ENCODE measurements around the gene SLC2A8.

Gene SLC2A8

DNA sequence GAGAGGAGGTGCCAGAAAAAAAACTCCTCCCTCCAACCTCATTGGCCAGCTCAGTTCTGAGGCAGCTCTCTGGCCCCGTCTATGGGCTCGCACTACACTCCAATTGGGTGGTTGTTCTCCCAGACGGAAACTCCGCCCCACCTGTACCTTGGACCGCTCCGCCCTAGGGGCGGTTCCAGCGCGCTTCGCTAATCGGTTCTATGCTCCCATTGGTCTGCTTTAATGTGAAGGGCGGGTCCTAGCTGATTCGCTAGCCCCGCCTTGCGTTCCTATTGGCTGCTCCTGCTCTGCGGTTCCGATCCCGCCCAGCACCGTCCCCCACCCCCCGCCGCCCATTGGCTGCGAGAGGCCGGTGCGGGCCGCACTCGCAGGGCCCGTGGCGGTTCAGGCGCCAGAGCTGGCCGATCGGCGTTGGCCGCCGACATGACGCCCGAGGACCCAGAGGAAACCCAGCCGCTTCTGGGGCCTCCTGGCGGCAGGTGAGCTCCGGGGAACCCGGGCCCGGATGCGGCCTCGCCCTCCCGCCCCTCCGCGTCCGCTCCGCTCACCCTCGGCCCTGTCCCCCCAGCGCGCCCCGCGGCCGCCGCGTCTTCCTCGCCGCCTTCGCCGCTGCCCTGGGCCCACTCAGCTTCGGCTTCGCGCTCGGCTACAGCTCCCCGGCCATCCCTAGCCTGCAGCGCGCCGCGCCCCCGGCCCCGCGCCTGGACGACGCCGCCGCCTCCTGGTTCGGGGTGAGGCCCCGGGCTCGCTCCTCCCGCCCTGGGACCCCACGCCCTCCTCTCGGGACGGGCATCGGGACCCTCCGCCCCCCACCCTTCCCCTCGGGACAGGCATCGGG, at the start of gene SLC2A8:
Gene SLC2A8, plus strand, starts transcription at position 362 of the 838 bp plus-strand sequence. Its CDS starts 62 bp downstream, at position 424.
- peak; percentile 69 to 79 for DNase-seq (ENCODE audit: low read depth in 2 of 2, low spot score in 1 of 2)

DNA sequence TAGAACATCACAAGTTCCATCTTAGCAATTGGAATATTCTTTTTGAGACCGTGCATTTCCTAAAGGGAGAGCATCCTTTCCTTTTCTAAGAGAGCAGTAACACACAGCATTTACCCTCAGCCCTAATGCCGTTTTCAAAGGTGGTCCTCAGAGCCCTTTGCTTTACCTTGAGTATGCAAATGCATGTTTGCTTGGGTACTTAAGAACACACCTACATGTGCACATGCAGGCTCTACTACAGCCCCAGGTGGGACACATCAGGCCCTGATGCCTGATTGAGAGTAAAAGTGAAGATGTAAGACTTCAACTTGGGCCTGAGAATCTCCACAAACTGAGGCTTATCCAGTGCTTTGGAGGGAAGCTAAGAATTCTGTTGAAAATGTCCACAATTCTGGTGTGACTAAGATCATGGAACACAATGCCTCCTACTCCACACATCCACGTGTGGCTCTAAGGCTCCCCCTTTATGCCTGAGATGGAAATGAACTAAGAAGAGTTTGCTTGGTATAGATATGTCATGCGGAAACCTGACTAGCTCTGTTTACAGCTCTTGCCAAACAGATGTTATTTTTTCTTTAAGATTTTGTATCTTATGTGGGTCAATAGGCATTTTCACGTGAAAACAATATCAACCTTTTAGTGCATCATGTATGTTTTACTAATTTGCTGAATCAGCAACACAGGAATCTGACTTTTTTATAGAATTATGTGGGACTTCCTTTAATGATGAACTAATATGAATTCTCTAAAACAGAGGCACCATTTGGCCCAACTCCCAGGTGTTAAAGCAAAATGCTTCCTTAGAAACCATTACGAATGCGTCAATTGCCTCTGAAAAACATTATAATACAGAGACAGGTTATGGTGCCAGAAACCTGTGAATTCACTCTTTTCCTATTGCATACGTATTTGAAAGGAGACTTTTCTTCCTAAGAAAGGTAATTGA, 48.9 kb upstream of the SLC2A8 start:
- no peak for DNase-seq (ENCODE audit: low read depth in 2 of 2, low spot score in 1 of 2)

DNA sequence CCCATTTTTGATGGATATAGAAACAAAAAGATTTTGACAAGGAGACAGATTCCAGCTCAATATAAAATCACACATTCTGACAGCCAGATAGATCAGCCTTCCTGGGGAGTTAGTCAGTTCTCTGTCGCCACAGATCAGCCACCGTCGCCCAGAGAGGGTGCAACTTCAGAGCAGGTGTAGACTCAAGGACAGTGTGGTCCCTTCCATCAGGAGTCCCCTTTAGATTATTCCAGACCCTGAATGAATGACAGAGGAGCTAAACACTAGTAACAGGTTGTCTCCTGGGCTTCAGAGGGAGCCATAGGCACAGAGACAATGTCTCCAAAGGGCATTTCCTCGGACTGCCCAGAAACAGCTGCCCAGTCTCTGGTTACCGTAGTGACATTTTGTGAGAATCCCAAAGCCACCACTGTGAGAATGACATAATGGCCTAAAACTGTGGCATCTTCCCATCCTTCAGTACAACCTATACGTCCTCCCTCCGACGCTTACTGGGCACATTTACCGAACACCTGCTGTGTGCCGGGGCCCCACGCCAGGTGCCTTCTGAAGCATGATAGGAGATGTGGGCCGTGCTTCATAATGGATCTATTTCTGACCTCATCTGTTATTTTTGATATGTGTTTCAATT, 47.4 kb upstream of the SLC2A8 start:
- DNase-seq (ENCODE audit: low read depth in 2 of 2, low spot score in 1 of 2), result no peak

DNA sequence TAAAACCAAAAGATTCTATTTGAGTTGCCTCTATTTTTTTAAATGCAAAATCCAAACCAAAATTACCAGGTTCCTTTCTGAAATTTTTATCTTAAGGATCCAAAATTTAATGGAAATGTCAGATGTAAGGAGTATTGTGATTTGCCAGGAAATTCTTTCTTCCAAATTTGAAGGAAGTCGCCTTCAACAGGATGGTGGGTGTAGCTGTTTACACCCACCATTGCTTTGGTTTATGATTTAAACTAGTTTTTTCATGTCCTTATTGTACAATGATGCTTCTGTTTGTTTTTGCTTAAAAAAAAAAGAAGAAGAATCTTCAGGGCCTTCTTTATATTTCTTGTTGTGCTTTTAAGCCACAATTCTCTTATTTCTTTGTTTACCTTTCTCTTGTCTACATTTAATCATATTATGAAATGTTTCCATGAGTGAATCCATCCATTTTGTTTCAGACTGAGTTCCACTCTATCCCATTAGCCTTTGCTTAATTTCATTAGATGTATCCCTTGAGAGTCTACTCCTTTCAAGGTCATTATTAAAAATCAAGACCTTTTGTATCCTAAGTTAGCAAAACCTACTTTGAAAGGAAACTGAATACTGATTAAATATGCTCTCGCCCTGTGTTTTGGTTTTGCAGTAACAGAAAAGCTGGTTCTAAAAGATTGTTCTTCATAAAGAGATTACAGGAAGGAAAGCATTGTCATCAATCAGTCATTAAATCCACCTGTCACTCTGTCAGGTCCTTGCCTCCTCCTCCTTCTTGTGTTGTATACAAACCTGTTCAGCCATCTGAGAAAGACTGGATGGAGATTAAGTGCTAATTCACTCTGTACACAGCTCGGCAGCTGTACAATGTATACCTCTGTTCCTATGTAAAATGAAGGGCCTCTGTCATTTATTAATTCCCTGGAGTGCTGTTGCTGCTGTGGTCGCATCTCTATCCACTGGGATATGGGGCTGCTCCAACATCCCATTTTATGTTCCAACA, 45.5 kb upstream of the SLC2A8 start:
- no peak for DNase-seq (ENCODE audit: low read depth in 2 of 2, low spot score in 1 of 2)

DNA sequence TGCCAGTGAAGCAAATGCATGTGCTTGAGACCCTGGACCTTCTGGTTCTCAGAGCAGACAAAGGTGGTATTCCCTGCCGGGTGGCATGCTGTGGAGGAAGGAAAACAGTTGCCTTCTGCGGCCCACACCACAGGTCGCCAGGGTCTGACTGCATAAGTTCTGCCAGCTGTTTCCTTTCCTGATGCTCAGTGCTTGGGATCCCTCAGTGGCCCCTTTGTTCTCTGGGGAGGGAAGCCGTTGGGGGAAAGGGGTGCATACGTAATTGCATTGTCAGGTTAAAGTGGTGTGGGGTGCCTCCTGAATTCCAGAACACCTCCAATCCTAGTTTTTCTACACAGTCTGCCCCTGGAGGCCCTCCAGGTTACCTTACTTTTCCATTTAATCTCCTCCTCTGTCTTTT, 43.1 kb upstream of the SLC2A8 start:
- DNase-seq (ENCODE audit: low read depth in 2 of 2, low spot score in 1 of 2), result no peak

DNA sequence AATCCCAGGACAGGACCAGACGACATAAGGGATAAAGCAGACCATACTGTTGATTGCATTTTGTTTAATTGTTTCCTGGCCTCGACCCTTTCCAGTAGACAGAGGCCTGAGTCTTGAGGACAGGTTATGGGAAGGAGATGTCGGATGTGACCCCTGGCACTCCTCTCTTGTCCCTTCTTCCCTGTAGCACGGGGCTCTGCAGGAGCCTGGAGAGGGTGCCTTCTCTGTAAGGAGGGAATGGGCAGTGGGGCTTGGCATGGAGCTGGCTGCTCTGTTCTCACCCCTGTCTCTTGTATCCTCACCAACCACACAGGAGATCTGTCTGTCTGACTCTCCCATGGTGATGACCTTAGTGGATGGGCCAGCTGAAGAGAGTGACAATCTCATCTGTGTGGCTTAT, 40.1 kb upstream of the SLC2A8 start:
- no peak for DNase-seq (ENCODE audit: low read depth in 2 of 2, low spot score in 1 of 2)

GRCh38 chr9:127358023-127358535, 38.9 kb upstream of the SLC2A8 start:
- DNase-seq (ENCODE audit: low read depth in 2 of 2, low spot score in 1 of 2), result no peak

DNA sequence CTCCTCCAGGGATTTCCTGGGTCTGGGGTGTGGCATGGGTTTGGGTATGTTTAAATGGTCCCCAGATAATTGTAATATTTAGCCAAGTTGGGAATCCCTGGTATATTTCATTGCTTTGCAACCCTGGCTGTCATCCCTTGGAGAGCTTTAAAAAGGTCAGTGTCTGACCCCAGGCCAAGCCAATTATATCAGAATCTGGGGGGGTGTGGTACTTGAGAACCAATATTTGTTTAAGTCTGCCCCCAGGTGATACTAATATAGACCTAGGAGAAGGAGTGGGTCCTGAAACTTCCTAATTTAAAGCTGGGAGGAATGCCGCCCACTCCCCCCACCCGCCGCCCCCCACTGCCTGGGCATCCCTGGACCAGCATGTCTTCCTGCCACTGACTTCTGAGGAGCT, 38.2 kb upstream of the SLC2A8 start:
- DNase-seq (ENCODE audit: low read depth in 2 of 2, low spot score in 1 of 2), result no peak

- DNase-seq (ENCODE audit: low read depth in 2 of 2, low spot score in 1 of 2), result no peak
Measured at GRCh38 chr9:127360250-127360649, 36.7 kb upstream of the SLC2A8 start.

DNA sequence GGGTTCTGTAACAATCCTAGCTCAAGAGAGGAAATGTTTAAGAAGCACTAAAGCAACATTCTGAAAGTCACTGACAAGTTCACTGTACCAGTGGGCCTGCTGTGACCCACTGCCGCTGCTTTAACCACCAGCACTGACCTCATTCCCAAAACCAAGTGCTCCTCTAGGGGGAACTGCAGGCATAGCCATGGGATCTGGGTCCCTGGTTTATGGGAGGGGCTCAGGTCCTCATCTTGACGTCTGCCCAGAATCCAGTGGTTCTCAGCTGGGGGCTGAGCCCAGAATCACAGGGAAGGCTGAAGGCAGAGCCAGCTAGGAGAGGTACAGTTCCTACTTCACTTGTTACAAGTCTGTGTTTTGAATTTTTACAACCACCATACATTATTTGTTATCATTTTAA, 36.1 kb upstream of the SLC2A8 start:
- DNase-seq (ENCODE audit: low read depth in 2 of 2, low spot score in 1 of 2), result no peak

DNA sequence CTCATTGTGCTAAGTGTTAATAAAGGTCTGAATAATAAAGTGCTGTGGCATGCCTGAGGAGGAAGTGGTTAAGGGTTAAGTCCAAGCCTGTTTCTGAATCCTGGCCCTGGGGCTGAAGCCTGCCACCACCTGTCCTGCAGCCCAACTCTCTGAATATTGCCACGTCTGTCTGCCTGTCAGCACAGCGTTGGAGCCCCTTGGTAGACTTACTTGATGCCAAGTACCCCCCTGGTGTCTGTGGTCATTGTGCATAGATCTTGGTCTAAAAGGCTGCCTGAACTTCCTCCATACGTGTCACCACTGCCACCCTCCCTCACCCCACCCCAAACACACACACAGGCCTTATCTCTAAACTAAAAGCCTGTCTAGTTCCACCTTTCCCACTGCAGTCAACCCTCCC, 35.4 kb upstream of the SLC2A8 start:
- no peak for DNase-seq (ENCODE audit: low read depth in 2 of 2, low spot score in 1 of 2)

DNA sequence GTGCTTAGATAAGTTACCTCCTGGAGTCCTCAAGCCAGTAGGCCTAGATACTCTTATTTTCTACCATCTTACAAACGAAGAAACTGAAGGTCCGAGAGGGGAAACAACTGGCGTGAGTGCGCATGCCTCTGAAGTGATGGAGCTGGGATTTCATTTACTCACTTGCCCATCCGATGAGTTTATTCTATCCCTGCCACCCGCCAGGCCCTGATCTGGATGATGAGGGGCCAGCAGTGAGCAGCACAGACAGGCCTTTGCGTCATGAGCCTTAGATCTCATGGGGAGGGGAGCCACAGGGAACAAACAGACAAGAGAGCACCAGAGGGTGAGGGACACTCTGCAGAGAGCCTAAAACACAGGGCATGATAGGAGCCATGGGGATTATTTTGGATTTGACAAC, 34.1 kb upstream of the SLC2A8 start:
- DNase-seq (ENCODE audit: low read depth in 2 of 2, low spot score in 1 of 2), result no peak

- no peak for DNase-seq (ENCODE audit: low read depth in 2 of 2, low spot score in 1 of 2)
Measured at GRCh38 chr9:127365461-127365860, 31.5 kb upstream of the SLC2A8 start.

GRCh38 chr9:127366594-127366993, 30.4 kb upstream of the SLC2A8 start:
- no peak for DNase-seq (ENCODE audit: low read depth in 2 of 2, low spot score in 1 of 2)

DNA sequence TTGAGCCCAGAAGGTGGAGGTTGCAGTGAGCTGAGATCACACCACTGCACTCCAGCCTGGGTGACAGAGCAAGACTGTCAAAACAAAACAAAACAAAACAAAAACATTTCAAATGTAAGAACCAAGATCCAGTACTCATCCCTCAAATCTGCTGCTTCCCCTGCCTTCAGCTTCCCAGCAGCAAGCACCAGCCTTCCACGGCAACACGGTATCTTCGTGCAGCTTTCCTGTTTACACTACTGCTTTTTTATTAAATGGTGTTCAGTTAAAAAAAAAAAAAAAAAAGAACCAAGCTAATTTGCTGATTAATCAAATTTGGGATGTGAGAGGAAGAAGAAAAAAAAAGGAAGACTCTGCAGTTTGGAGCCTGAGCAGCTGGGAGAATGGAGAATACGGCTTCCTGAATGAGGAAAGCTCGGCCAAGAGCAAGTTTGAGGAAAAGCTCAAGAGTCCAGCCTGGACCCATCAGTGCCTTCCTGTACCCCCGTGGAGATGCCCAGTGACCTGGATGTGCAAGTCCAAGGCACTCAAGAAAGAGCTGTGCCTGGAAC, 28.0 kb upstream of the SLC2A8 start:
- no peak for DNase-seq (ENCODE audit: low read depth in 2 of 2, low spot score in 1 of 2)

GRCh38 chr9:127369428-127369827, 27.5 kb upstream of the SLC2A8 start:
- DNase-seq (ENCODE audit: low read depth in 2 of 2, low spot score in 1 of 2), result no peak

- DNase-seq (ENCODE audit: low read depth in 2 of 2, low spot score in 1 of 2), result no peak
Measured at GRCh38 chr9:127370147-127370579, 26.8 kb upstream of the SLC2A8 start.

- no peak for DNase-seq (ENCODE audit: low read depth in 2 of 2, low spot score in 1 of 2)
Measured at GRCh38 chr9:127370672-127371648, 26.0 kb upstream of the SLC2A8 start.

DNA sequence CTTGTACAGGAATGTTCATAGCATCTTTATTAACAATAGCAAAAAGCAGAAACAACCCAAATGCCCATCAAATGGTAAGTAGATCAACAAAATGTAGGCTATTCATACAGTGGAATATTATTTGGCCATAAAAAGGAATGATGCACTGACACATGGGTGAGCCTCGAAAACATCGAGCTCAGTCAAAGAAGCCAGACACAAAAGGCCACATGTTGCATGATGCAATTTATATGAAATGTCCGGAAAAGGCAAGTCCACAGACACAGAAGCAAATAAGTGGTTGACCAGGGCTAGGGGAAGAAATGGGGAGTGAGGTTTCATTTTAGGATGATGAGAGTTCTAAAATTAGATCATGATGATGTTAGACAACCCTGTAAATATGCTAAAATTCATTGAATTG, 16.5 kb upstream of the SLC2A8 start:
- no peak for DNase-seq (ENCODE audit: low read depth in 2 of 2, low spot score in 1 of 2)
